Measurements from ENCODE around the gene MEGF11.

MEGF11 gene

GRCh38 chr15:65926459-65926858, 327.1 kb downstream of the MEGF11 start:
- H2AFZ ChIP-seq (ENCODE audit: low read depth, low read length) = no peak overlapping the region
- no peaks in the 10 kb centered on the region for H3K27me3 ChIP-seq (ENCODE audit: low read depth, low read length)
- H3K4me3 ChIP-seq (ENCODE audit: low read length) = no peak overlapping the region
- no peak for TF ChIP-seq CTCF (IDR thresholded peaks at IDR 0.05; ENCODE audit: low read depth, low read length)
- TF ChIP-seq EZH2phosphoT487 (IDR thresholded peaks at IDR 0.05; ENCODE audit: low read depth) = no peak
- H3K9me3 ChIP-seq (ENCODE audit: insufficient read depth, low read length) = no peaks in the 10 kb centered on the region
- H3K4me1 ChIP-seq (ENCODE audit: low read length) = peaks cover 20% of the 10 kb centered on the region
- no peak overlapping the region for H3K9ac ChIP-seq (ENCODE audit: low read length)
- H4K20me1 ChIP-seq (ENCODE audit: insufficient read depth, low read length) = no peaks in the 10 kb centered on the region
- no peaks in the 10 kb centered on the region for H3K36me3 ChIP-seq (replicated peaks; ENCODE audit: low read depth, low read length)
- H3K79me2 ChIP-seq (ENCODE audit: low read length) = no peaks in the 10 kb centered on the region
- H3K27ac ChIP-seq (ENCODE audit: low read length) = no peak overlapping the region
- H3K4me2 ChIP-seq (ENCODE audit: low read length) = no peak overlapping the region; the same call in 1 of the 2 replicates

- H2AFZ ChIP-seq (ENCODE audit: low read depth, low read length) = no peak overlapping the region
- peaks cover 32% of the 10 kb centered on the region for H3K4me1 ChIP-seq (ENCODE audit: low read length)
- H3K27me3 ChIP-seq (ENCODE audit: low read depth, low read length) = no peaks in the 10 kb centered on the region
- H3K4me2 ChIP-seq (ENCODE audit: low read length) = no peak overlapping the region
- no peaks in the 10 kb centered on the region for H3K79me2 ChIP-seq (ENCODE audit: low read length)
- no peaks in the 10 kb centered on the region for H4K20me1 ChIP-seq (ENCODE audit: insufficient read depth, low read length)
- no peak overlapping the region for H3K4me3 ChIP-seq (ENCODE audit: low read length)
- TF ChIP-seq CTCF (IDR thresholded peaks at IDR 0.05; ENCODE audit: low read depth, low read length) (no peak), EZH2phosphoT487 (IDR thresholded peaks at IDR 0.05; ENCODE audit: low read depth) (no peak)
- no peak overlapping the region for H3K27ac ChIP-seq (ENCODE audit: low read length)
- no peaks in the 10 kb centered on the region for H3K9me3 ChIP-seq (ENCODE audit: insufficient read depth, low read length)
- H3K36me3 ChIP-seq (replicated peaks; ENCODE audit: low read depth, low read length) = no peaks in the 10 kb centered on the region
- no peak overlapping the region for H3K9ac ChIP-seq (ENCODE audit: low read length)
Observed at GRCh38 chr15:65925338-65925737, 328.2 kb downstream of the MEGF11 start.

GRCh38 chr15:65924004-65924403, 329.5 kb downstream of the MEGF11 start:
- no peaks in the 10 kb centered on the region for H3K36me3 ChIP-seq (replicated peaks; ENCODE audit: low read depth, low read length)
- H4K20me1 ChIP-seq (ENCODE audit: insufficient read depth, low read length) = no peaks in the 10 kb centered on the region
- H3K9me3 ChIP-seq (ENCODE audit: insufficient read depth, low read length) = no peaks in the 10 kb centered on the region

GRCh38 chr15:65923264-65923663, 330.3 kb downstream of the MEGF11 start:
- Histone ChIP-seq H3K27ac (ENCODE audit: low read length) (no peak overlapping the region), H3K36me3 (replicated peaks; ENCODE audit: low read depth, low read length) (no peaks in the 10 kb centered on the region), H3K9ac (ENCODE audit: low read length) (no peak overlapping the region), H4K20me1 (ENCODE audit: insufficient read depth, low read length) (no peaks in the 10 kb centered on the region), H3K4me1 (ENCODE audit: low read length) (peaks cover 43% of the 10 kb centered on the region), H3K4me2 (ENCODE audit: low read length) (no peak overlapping the region), H3K4me3 (ENCODE audit: low read length) (no peak overlapping the region), H3K27me3 (ENCODE audit: low read depth, low read length) (no peaks in the 10 kb centered on the region), H3K79me2 (ENCODE audit: low read length) (no peaks in the 10 kb centered on the region), H2AFZ (ENCODE audit: low read depth, low read length) (no peak overlapping the region), H3K9me3 (ENCODE audit: insufficient read depth, low read length) (no peaks in the 10 kb centered on the region)
- TF ChIP-seq CTCF (IDR thresholded peaks at IDR 0.05; ENCODE audit: low read depth, low read length) (no peak), EZH2phosphoT487 (IDR thresholded peaks at IDR 0.05; ENCODE audit: low read depth) (no peak)

More at GRCh38 chr15:65924004-65924403, 329.5 kb downstream of the MEGF11 start:
- H3K27ac ChIP-seq (ENCODE audit: low read length) = no peak overlapping the region
- no peak overlapping the region for H2AFZ ChIP-seq (ENCODE audit: low read depth, low read length)
- no peaks in the 10 kb centered on the region for H3K27me3 ChIP-seq (ENCODE audit: low read depth, low read length)
- H3K9ac ChIP-seq (ENCODE audit: low read length) = no peak overlapping the region
- TF ChIP-seq EZH2phosphoT487 (IDR thresholded peaks at IDR 0.05; ENCODE audit: low read depth) (no peak), CTCF (IDR thresholded peaks at IDR 0.05; ENCODE audit: low read depth, low read length) (no peak)
- H3K79me2 ChIP-seq (ENCODE audit: low read length) = no peaks in the 10 kb centered on the region
- peaks cover 38% of the 10 kb centered on the region for H3K4me1 ChIP-seq (ENCODE audit: low read length)
- H3K4me2 ChIP-seq (ENCODE audit: low read length) = no peak overlapping the region
- no peak overlapping the region for H3K4me3 ChIP-seq (ENCODE audit: low read length)

Data from OCI-LY3 (cell line).